OCI-LY3 (cell line): ENCODE data around the gene CROCC.

Experiments
- EZH2phosphoT487 ChIP-seq: fragments of 200-600 bp; shearing (Covaris generic); IDR thresholded peaks from 2 replicates; pipeline ENCODE4 v1.6.1; 2018; ENCODE audit warnings: antibody characterized with exemption, mixed run types, low read depth
- TF ChIP-seq, protein P1 (sequence below): fragments of 200-600, 300-600 bp; sonication (generic); IDR thresholded peaks from 2 replicates; pipeline ENCODE4 v1.5.1; 2014; ENCODE audit warnings: antibody characterized with exemption, low read length, low read depth

DNA sequence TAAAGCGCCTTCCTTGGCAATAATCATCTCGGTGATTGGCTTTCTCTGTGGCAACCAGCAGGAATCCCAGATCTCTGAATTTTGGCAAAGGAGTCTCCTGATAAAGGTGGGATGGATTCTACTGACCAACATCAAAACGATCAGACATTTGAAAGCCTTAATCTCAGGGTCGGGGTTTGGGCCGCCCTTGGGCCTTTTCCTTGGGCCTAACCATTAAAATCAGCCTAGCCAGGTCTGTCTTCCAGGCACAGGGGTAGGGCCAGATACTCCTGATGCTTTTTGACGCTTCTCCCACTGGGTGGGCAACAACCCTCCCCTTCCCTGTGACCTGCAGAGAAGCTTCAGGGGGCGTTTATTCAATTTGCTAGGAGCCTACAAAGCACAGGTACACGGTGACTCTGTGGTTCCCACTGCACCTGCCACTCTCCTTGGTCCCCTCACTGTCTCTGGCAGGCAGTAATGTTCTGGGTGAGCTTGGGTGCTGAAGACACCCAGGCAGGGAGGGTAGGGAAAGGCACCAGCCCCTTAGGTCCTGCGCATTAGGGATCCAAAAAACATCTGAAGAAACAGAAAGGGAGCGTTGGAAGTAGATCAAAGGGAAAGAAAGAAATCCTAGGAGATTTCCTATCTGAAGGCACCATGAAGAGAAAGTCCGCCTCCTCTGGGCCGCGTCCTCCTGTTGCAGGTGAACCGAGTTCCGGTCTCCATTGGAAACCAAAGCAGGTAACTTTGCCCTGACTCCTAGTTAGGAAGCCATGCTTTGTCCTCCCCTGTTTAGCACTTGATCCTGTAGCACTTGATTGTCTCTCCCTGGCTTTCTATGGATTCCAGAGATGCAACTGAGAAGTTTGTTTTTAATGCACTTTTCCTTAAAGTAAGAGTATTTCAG is 13.6 kb upstream of the CROCC start:
- TF ChIP-seq, protein P1, sequence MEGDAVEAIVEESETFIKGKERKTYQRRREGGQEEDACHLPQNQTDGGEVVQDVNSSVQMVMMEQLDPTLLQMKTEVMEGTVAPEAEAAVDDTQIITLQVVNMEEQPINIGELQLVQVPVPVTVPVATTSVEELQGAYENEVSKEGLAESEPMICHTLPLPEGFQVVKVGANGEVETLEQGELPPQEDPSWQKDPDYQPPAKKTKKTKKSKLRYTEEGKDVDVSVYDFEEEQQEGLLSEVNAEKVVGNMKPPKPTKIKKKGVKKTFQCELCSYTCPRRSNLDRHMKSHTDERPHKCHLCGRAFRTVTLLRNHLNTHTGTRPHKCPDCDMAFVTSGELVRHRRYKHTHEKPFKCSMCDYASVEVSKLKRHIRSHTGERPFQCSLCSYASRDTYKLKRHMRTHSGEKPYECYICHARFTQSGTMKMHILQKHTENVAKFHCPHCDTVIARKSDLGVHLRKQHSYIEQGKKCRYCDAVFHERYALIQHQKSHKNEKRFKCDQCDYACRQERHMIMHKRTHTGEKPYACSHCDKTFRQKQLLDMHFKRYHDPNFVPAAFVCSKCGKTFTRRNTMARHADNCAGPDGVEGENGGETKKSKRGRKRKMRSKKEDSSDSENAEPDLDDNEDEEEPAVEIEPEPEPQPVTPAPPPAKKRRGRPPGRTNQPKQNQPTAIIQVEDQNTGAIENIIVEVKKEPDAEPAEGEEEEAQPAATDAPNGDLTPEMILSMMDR = no peak
- no peak for TF ChIP-seq EZH2phosphoT487
